ENCODE measurements around the gene ARF5. TPM values are rescaled to one million over a fixed set of nuclear protein-coding genes. Genes with fewer than 3 reads are reported as not detected.
"Not testable (repeated sequence)": the region's sequence is repeated elsewhere in the genome, so short reads cannot be mapped to it uniquely, and the experiment has no call there.

The ARF5 gene
- total RNA-seq = 197 TPM

DNA sequence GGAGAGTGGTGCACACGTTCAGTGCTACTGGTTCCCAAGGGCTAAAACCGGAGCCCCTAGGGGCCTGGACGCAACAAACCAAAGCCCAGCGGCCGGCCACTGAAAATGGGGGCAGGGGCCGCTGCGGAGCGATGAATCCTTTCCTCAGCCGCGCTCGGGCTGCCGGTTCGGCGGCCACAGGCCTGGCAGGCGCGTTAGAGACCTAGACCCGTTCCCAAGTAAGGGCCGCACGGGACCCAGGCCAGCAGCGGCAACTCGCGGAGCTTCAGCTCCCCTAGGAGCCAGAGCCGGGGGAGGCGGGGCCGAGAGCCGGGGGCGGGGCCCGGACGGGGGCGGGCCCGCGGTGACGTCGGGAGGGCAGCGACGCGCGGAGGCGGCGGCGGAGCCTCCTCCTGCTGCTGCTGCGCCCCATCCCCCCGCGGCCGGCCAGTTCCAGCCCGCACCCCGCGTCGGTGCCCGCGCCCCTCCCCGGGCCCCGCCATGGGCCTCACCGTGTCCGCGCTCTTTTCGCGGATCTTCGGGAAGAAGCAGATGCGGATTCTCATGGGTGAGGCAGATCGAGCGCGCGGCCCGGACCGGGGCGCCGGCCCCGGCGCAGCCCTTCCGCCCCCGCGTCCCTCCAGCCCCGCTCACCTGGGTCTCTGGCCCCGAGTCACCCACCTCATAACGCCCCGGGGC, at the start of gene ARF5:
ARF5 (plus strand) TSS at position 393 of the 678 bp plus-strand sequence; CDS start at position 481, 88 bp downstream.
- peak; percentile 95 for ATAC-seq

DNA sequence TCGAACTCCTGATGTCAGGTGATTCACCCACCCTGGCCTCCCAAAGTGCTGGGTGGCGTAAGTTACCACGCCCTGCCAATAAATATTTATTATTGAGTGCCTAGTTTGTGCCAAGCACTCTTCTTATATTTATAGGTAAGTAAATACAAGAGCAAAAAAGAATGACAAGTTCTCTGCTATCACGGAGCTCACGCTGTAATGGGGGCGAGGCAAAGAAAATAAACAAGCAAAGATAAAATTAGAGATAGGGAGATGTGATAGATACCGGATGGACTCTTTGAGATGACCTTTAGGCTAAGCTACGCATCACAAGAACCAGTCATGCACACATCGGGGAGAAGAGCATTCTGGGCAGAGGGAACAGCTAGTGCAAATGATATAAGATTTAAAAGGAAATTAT, 49.1 kb upstream of the ARF5 start:
- no peak for ATAC-seq

DNA sequence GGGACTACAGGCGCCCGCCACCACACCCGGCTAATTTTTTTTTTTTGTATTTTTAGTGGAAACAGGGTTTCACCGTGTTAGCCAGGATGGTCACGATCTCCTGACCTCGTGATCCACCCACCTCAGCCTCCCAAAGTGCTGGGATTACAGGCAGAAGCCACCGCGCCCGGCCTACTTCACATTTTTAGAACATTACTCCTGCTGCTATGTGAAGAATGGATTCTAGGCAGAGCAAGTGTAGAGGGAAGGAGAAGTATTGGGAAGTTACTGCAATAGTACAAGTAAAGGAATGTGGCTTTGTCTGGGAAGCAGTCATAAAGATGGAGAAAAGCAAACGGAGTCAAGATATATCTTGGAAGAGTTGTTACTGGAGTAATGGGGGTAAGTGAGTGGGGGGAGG, 47.8 kb upstream of the ARF5 start:
- ATAC-seq = not testable (repeated sequence)

DNA sequence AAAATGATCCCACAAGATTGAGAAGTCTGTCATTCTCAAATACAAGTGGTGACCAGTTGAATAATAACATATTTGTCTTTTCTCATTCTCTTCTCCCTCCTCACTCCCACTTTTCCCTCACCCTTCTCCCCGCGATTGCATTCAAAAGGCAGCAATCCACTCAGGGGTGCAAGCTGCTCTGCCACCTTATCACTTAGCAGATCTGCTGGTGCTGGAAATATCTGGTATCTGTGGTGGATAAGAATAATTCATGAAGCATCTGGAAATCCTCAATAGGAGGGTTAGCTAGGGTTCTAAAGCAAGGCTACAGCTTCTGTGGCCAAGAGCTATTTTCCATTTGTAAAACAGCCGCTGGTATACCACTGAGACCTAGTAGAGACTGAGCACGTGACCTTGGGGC, 46.7 kb upstream of the ARF5 start:
- ATAC-seq = no peak

DNA sequence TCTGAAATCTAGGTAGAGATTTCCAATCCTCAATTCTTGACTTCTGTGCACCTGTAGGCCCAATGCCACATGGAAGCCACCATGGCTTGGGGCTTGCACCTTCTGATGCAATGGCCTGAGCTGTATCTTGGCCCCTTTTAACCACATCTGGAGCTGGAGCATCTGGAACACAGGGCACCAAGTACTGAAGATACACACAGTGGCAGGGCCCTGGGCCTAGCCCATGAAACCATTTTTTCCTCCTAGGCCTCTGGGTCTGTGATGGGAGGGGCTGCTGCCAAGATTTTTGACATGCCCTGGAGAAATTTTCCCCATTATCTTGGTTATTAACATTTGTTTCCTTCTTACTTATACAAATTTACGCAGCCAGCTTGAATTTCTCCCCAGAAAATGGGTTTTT, 41.9 kb upstream of the ARF5 start:
- ATAC-seq = no peak

DNA sequence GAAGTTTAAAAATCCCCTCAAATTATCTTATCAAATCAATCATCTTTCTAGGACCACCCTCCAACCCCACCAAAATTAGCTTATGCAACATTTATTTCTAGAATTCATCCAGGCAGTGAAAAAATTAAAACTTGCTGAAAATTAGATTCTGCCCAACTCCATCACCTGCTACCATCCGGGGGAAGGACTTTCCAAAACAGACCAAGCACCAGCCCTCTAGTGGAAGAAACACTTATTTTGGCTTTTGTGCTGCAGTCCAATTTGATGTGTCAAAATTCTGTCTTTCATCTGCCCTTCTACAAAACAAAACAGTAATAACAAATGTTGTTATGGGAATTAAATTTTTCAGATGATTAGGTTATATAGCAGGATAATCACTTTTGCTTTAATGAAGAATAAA, 38.0 kb upstream of the ARF5 start:
- ATAC-seq = no peak

DNA sequence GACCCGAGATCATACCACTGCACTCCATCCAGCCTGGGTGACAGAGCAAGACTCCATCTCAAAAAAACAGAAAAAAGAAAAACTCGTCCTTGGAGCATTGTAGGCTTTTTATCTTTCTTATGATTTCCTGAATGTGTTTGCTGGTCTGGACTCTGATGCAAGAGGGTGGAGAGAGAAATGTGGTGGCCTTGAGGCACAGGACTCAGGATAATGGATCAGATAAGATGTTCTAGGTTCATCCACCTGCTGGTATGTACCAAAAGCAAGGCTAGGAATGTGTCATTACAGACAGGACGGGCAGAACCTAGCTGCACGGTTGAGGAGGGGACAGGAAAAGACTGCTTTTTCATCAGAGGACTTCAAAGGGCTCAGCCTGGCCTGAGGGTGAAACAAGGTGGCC, 36.3 kb upstream of the ARF5 start:
- no peak for ATAC-seq

DNA sequence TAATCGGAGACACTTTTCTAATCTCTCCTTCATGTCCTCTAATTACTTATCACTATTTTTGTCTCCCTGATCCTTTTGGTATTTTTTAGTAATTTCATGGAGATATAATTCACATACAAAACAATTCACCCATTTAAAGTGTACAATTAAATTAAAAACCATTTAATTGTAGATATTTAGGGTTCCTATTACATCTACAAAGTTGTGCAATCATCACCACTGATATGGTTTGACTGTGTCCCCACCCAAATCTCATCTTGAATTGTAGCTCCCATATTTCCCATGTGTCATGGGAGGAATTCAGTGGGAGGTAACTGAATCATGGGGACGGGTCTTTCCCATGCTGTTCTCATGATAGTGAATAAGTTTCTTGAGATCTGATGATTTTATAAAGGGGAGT, 31.8 kb upstream of the ARF5 start:
- no peak for ATAC-seq

DNA sequence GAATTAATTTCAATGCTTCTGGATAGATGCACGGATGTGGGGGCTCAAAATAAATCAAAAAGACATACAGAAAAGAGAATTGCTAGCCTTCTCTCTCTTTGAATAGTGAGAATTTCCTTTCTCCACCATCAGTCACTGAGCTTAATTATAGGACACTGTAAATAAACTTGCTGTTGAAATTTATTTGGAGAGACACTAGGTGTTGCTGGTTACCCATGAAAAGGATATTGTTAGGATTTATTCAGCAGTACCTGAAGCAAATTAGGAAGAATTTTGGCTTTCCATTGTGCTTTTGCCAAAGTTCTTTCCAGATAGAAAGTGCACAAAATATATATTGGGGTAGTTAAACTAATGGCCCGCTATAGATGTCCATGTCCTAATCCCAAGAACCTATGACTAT, 30.4 kb upstream of the ARF5 start:
- no peak for ATAC-seq

DNA sequence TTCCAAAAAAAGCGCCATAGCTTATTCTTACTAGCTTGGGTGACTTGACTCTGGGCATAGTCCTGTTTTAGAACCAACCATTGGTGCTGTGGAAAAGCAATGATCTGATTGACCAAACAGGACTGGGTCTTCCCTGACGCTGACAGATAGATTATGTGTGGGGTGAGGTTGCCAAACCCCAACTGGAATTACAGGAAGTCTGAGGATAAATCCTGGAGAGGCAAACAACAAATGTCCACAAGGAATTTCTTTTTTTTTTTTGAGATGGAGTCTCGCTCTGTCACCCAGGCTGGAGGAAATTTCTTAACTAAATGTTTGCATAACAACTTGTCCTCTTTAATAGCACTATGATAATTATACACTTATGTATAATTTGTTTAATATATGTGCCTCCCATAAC, 22.0 kb upstream of the ARF5 start:
- no peak for ATAC-seq

DNA sequence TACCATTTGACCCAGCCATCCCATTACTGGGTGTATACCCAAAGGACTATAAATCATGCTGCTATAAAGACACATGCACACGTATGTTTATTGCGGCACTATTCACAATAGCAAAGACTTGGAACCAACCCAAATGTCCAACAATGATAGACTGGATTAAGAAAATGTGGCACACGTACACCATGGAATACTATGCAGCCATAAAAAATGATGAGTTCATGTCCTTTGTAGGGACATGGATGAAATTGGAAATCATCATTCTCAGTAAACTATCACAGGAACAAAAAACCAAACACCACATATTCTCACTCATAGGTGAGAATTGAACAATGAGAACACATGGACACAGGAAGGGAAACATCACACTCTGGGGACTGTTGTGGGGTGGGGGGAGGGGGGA, 20.2 kb upstream of the ARF5 start:
- ATAC-seq = not testable (repeated sequence)

DNA sequence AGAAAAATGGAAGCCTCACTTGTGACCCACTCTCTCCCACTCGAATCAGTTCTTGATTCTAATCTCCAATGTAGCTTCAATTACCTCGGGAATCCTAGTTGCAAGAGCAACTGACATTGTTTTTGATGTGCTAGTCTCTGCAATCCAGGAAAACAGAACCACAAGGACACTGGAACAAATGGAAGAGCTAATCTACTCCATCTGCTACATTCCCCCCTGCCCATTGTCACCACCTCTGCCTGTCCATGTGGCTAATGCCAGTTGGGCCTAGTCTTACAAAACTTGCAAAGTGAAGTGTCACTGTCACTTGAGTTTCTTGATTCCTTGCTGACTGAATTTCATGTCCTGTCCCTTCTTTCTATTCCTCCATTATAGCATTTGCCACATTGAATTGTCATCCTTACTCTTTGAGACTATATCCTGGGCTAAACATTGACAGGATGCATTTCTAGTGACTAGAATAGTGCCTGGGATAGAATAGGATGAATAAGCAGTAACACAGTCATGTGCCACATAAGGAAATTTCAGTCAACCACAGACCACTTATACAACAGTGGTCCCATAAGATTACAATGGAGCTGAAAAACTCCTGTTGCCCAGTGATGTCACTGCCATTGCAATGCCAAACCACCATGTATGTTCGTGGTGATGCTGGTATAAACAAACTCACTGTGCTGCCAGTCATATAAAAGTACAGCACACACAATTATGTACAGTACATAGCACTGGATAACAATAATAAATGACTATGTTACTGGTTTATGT, 16.3 kb upstream of the ARF5 start:
- no peak for ATAC-seq

DNA sequence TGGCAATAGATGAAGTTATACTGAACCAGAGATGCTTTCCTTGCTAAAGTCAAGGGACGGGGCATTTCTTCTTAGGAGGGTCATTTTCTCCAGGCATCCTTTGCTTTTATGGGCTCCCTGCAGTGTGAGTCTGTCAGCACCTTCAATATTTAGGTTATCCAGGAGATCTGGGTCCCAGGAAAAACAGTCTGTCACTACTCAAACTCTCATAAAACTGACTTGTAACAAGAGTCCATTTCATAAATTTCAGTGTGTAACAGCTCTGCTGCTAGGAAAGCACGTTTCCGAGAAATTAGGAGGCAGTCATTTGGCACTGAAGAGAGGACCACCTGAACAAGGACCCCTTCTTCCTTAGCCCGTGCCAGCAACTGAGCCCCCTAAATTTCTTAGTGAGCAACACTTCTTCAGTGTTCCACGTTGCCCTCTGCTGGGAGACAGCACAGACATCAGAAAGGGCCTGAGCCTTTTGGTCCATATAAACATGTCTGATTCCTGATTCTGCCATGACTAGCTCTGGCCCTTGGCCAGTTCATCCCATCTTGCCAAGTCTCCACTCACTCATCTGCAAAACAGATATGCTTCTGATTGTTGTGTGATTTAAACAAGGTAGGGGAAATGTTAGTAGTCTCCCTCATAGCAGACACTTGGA, 10.1 kb upstream of the ARF5 start:
- ATAC-seq = no peak

DNA sequence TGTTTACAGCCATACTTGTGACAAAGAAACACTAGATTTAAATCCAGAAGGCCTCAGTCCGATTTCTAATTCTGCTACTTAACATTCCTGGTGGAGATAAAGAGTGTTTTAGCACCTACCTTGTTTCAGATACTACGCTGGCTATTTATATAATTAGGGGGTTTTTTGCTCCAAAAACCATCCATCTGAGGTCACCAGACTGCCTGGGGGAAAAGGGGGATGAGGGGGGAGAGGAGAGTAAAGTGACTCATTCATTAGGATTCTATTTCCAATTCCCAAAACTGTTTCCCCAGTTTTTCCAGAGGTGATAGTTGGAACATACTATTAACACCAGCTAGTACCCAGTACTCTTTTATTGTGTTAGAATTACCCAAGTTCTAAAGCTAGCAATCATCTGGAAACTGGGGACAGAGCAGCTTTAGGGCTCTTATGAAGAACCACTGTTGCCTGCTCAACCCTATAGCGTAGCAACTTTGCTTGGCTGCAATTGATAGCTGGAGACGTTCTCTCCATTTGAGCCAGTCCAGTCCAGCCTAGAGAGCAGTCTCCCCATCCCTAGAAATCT, 9.4 kb upstream of the ARF5 start:
- ATAC-seq = no peak

DNA sequence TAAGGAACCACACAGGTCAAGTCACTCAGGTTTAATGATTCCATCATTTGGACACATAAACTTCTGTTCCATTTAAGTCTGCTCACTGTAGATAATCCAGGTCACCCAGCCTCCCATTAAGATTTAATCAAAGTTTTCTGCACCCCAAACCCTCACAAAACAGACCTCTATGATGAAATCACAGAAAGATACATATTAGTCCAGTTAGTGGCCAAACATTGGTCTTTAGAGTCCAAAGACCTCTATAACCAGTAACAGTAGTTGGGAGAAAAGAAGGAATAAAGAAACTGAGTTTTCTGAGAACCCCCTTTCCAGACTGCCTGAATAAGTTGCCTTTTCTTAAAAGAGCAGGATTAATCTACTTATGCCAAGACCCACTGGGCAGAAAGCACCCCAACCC, 7.6 kb upstream of the ARF5 start:
- no peak for ATAC-seq

DNA sequence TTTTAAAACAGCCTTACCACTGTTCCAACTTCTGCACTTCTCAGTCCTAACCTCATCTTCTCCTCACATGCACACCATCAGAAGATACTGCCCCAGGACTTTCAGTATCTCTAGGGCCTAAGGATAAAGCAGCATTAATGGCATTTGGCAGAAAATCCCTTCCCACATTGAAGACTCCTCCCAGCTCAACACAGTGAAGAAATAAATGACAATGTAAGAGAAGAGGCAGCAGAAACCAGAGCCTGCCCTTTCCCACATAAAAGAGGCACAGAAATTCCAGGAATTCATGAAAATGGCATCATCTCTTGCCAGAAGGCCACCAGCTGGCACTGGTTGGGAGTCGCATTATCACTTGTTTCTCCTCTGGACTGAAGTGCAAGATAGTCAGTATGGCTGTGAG, 6.5 kb upstream of the ARF5 start:
- no peak for ATAC-seq

DNA sequence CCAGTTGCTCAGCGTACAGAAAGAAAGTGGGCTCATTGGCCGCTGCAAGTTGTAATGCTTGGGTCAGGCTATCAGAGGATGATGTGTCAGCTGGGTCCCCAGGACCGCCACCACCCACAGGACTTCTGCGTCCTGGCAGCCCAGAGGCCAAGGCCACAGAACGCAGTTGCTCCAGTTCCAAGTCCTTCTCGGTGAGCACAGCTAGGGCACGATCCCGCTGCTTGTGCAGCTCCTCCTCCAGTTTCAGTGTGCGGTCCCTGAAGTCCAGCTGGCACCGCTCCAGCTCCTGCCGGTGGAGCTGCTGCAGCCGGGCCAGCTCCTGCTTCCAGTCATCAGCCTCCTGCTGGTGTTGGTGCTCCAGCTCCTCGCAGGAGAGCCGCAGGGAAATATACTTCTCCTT, 5.8 kb upstream of the ARF5 start:
- ATAC-seq = no peak

DNA sequence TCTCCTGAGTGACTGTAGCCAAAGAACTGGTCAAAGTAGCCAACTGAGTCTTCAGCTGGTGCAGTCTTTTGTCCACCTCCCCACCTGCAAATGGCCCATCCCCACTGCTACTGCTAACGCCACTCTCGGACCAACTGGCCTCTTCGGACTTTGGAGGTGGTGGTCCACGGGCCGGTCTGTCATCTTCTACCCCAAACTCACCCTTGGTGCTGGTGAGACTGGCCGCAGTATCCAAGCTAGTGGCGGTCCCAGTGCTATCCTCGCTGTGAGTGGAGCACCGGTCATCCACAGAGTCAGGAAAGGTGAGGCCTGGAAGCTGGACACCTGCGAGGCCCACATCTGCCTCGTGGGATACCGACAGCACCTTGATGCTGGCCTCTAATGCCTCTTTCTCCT, 3.6 kb upstream of the ARF5 start:
- no peak for ATAC-seq

DNA sequence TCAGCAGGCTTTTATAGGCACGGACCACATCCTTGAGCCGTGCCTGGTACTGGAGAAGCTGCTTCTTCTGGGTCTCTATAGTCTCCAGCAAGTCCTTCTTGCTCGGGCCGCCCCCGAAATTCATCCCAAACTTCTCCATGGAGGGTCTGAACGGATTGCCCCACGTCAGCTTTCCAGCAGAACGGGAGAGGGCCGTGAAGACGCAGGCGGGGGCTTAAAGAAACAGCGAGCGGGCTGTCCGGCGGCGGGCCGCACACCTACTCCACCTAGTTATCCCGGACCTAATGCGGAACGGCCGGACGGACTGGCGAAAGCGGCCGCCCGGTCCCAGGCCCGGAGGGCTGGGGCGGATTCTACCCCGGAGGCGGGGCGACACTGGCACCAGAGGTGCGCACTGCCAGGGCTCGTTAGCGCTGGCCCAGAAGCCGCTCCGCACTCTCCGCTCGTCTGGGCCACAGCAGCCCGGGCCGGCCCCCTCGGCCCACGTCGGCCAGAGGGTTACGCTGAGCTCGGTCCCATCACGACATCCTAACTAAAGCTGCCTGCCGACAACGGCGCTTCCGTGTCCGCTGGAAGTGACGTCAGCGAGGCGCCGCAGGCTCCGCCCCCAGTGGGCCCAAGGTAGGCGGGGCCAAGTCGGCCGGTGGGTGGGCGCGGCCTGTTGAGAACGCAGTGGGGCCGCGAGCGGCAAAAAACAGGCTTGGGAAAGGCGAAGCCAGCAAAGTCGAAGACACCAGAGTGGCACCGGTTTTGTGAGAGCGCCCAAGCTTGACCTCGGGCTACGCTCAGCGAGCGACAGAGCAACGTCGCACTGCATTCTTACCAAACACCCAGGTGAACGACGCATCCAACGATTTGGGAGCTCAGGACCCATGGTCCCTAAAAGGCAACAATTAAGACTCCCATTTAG, 2.9 kb upstream of the ARF5 start, which contains the start of gene GCC1:
GCC1 (minus strand) TSS at position 553 of the 910 bp plus-strand sequence; CDS start at position 139, 414 bp downstream.
- ATAC-seq = peak; percentile 88

DNA sequence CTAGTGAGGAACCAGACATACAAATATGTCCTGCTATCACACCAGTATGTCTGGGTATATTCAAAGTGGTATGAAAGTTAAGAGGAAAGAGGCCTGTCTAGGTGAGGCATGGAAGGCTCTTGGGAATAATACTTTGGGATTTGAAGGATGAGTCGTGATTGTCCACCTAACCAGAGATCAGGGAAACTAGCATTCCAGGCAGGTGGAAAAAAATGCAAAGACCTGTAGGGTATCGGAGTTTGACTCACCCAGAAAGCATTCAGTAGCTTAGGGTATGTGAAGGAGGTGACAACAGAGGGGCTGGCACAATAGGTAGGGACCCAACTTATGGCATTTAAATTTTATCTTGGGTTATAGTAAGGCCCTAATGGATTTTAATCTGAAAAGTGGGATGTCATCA, 1.9 kb upstream of the ARF5 start:
- no peak for ATAC-seq

DNA sequence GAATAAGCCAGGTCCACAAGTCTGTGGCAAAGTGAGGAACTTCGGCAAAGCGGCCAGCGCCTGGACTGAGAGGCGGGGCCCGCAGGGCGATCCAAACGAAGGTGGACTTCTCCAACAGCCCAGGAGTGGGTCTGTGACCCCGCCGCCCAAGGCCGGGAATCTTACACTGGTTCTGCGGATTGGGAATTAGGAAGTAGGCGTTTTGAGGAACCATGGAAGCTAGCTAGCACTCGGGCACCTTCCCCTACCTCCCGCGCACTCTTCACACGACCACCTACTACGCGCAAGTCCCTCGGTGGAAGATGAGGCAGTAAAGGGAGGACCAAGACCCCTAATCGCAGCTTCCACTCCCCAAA, 570 bp upstream of the ARF5 start:
- ATAC-seq = no peak

DNA sequence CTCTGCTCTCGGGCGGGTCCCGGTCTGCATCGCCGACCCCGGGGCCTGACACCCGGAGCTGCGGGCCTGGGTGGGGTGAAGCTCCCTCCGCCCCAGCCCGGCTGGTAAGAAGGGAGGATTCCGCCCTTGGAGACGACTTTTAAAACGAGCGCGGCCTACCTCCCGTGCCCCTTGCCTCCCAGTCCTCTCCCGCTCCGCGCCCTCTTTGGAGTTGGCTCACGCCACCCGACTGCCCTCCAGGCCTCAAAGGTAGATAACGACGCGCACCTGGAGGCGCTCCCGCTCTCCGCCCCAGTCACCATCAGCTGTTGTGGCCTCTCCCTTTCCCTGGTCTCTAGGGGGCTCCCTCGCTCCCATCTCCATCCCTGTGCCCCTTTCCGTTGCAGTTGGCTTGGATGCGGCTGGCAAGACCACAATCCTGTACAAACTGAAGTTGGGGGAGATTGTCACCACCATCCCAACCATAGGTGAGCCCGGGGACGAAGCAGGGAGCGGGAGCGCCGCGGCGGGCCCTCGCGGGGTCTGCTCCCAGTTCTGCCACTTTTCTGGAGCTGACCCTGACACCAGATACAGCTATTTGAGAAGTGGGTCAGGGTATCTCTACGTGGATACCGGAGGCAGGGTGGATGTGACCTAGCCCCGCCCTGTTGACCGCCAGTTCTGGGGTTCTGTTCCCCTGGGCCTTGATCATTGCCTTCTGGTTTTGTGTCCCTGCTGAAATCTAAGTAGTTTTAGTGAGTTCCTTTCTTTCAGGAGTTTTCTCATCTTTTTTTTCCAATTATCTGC, 679 bp downstream of the ARF5 start:
- peak; percentile 16 for ATAC-seq
